Progenitor cell of endocrine pancreas (in vitro differentiated cells): ENCODE data around the gene CPT1A. TPM values are rescaled to one million over a fixed set of nuclear protein-coding genes. Genes with fewer than 3 reads are reported as not detected.

Experiments
- DNase-seq: peaks from one replicate; pipeline ENCODE4 v3.0.0; 2021; ENCODE audit warnings: low spot score; ENCODE audit not compliant: unreplicated experiment
- H3K27ac Mint-ChIP-seq: 2 replicates; pipeline ENCODE4 v1.8.0; 2021; ENCODE audit warnings: mild to moderate bottlenecking, moderate library complexity, mixed read lengths
- H3K27me3 Mint-ChIP-seq: 2 replicates; pipeline ENCODE4 v1.8.0; 2021; ENCODE audit warnings: mixed read lengths
- H3K36me3 Mint-ChIP-seq: 2 replicates; pipeline ENCODE4 v1.8.0; 2022; ENCODE audit warnings: mixed read lengths; ENCODE audit not compliant: insufficient read depth
- H3K4me1 Mint-ChIP-seq: 2 replicates; pipeline ENCODE4 v1.8.0; 2021; ENCODE audit warnings: low read depth, mixed read lengths
- H3K4me3 Mint-ChIP-seq: 2 replicates; pipeline ENCODE4 v1.8.0; 2021; ENCODE audit warnings: low read depth, mild to moderate bottlenecking, moderate library complexity, mixed read lengths
- H3K9me3 Mint-ChIP-seq: 2 replicates; pipeline ENCODE4 v1.8.0; 2021; ENCODE audit warnings: low read depth, mixed read lengths
- total RNA-seq: library from RNA; stranded (reverse); gene quantifications from 2 replicates; pipeline ENCODE4 v1.2.1, GENCODE V29; 2021
- TF ChIP-seq, protein P1 (sequence below): fragments of 200-600 bp; sonication (generic); IDR thresholded peaks from one replicate; pipeline ENCODE4 v1.5.0; 2021; ENCODE audit warnings: antibody characterized with exemption, mild to moderate bottlenecking; ENCODE audit not compliant: unreplicated experiment

CPT1A gene
- total RNA-seq, 1 donor from 2014 or later: 5.7 TPM

DNA sequence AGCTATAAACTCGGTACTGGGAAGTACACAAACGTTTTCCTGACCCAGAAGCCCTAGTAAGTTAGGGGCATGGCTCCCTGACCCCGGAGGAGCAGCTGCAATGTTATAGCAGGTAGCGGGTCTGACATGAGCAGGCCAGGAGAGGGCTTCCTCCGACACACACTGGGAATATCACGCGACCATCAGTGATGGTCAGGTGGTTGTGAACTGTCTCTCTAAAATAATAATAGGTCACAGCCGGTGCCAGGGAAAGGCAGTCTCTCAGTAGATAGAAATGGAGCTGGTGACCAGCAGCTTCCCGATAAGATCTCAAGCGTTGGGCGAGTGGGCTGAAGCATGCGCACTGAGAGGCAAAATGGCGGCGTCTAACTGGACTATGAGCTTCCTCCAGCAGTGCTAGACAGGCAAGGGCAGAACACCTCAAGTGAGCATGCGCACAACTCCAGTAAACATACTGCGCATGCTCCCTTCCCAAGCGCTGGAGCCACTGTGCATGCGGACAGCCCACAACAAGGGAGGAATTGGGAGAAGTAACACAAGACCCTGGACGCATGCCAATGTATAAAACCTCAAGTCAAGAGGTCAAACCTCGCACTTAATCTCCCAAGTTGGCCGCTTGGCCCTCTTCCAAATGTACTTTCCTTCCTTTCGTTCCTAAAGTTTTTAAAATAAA is 68.1 kb downstream of the CPT1A start:
- no peaks in the 10 kb centered on the region for H3K36me3 Mint-ChIP-seq
- TF ChIP-seq, protein P1, sequence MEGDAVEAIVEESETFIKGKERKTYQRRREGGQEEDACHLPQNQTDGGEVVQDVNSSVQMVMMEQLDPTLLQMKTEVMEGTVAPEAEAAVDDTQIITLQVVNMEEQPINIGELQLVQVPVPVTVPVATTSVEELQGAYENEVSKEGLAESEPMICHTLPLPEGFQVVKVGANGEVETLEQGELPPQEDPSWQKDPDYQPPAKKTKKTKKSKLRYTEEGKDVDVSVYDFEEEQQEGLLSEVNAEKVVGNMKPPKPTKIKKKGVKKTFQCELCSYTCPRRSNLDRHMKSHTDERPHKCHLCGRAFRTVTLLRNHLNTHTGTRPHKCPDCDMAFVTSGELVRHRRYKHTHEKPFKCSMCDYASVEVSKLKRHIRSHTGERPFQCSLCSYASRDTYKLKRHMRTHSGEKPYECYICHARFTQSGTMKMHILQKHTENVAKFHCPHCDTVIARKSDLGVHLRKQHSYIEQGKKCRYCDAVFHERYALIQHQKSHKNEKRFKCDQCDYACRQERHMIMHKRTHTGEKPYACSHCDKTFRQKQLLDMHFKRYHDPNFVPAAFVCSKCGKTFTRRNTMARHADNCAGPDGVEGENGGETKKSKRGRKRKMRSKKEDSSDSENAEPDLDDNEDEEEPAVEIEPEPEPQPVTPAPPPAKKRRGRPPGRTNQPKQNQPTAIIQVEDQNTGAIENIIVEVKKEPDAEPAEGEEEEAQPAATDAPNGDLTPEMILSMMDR: no peak
- peaks cover 21% of the 10 kb centered on the region for H3K27me3 Mint-ChIP-seq
- H3K9me3 Mint-ChIP-seq: no peaks in the 10 kb centered on the region
- no peak overlapping the region for H3K27ac Mint-ChIP-seq
- no peak overlapping the region for H3K4me3 Mint-ChIP-seq
- no peaks in the 10 kb centered on the region for H3K4me1 Mint-ChIP-seq
- DNase-seq: no peak

DNA sequence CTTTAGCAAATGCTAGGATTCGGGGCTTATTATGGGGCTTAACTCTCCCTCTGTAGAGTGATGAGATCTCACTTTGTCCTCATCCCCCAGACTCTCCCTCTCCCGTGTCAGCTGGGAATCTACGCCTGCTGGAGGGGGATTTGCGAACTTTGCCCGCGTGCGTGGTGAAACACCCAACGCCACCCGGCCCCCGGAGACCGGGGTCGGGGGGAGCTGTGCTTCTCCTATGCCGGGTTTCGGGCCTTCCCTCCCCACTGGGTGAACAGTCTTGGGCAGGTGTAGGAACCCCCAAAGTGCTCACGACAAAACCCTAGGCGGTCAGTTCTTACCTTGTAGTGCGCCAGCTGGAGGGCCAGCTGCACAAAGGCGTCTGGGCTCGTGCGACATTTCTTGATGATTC is 68.8 kb downstream of the CPT1A start:
- DNase-seq: no peak
- Mint-ChIP-seq H3K4me1 (no peaks in the 10 kb centered on the region), H3K27ac (no peak overlapping the region), H3K36me3 (no peaks in the 10 kb centered on the region), H3K4me3 (no peak overlapping the region), H3K9me3 (no peaks in the 10 kb centered on the region), H3K27me3 (peaks cover 21% of the 10 kb centered on the region)
- TF ChIP-seq, protein P1: no peak

DNA sequence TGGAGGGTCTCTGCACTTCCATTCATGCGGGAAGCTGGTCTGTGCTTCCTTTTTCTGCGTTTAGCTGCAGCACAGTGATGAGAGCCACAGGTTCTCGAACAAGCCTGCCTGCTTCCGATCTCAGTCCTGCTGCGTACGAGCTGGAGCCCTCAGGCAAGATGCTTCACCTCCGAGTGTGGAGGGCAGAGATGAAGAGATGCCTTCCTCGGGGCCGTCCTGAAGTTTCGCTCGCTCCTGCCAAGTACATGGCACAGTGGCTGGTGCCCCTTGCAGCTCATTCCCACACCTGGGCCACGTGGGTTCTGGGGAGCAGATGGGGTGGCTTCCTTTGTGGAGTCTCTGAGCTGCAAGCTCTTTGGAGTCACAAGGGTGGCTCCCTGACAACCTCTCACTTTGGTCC is 70.9 kb downstream of the CPT1A start:
- Mint-ChIP-seq H3K4me1 (no peaks in the 10 kb centered on the region), H3K27me3 (peaks cover 17% of the 10 kb centered on the region), H3K27ac (no peak overlapping the region), H3K9me3 (no peaks in the 10 kb centered on the region), H3K4me3 (no peak overlapping the region), H3K36me3 (no peaks in the 10 kb centered on the region)
- no peak for DNase-seq
- TF ChIP-seq, protein P1: no peak

- no peaks in the 10 kb centered on the region for H3K9me3 Mint-ChIP-seq
- peaks cover 19% of the 10 kb centered on the region for H3K27me3 Mint-ChIP-seq
- H3K27ac Mint-ChIP-seq: no peak overlapping the region
- TF ChIP-seq, protein P1: no peak
- no peaks in the 10 kb centered on the region for H3K4me1 Mint-ChIP-seq
- no peak overlapping the region for H3K4me3 Mint-ChIP-seq
- H3K36me3 Mint-ChIP-seq: no peaks in the 10 kb centered on the region
- no peak for DNase-seq
Observed at GRCh38 chr11:68767672-68768071, 74.0 kb downstream of the CPT1A start.

GRCh38 chr11:68766786-68767185 is 74.9 kb downstream of the CPT1A start:
- DNase-seq: no peak
- Mint-ChIP-seq H3K9me3 (no peaks in the 10 kb centered on the region), H3K4me1 (no peaks in the 10 kb centered on the region), H3K27ac (no peak overlapping the region), H3K4me3 (no peak overlapping the region), H3K27me3 (peaks cover 23% of the 10 kb centered on the region), H3K36me3 (no peaks in the 10 kb centered on the region)
- TF ChIP-seq, protein P1: no peak
